GM13976 (cell line): ENCODE measurements around the gene ATF5.
"Not testable (repeated sequence)": the region's sequence is repeated elsewhere in the genome, so short reads cannot be mapped to it uniquely, and the experiment has no call there.

Source experiments
- DNase-seq: peaks from one replicate; pipeline ENCODE4 v3.0.0; 2012; ENCODE audit warnings: low spot score
- CTCF ChIP-seq: IDR thresholded peaks from 2 replicates; pipeline ENCODE4 v1.5.1; 2012; ENCODE audit warnings: borderline replicate concordance, mild to moderate bottlenecking; ENCODE audit not compliant: insufficient read depth; ENCODE audit errors: extremely low read depth, missing control alignments, control extremely low read depth
- in situ Hi-C: fragments of 300-500 bp; cut with MboI; formaldehyde crosslinking; loops from one replicate; pipeline ENCODE4 v1.12.0; 2022; ENCODE audit warnings: low sequenced_read_pairs, mixed read lengths, inconsistent platforms; ENCODE audit not compliant: unreplicated experiment

Gene ATF5

GRCh38 chr19:49953416-49953815, 24.4 kb downstream of the ATF5 start:
- no peak for DNase-seq
- in situ Hi-C loops: no loop called here
- TF ChIP-seq CTCF: no peak

GRCh38 chr19:49954092-49954829, 25.3 kb downstream of the ATF5 start:
- DNase-seq: no peak
- TF ChIP-seq CTCF: no peak

GRCh38 chr19:49954933-49955332, 25.9 kb downstream of the ATF5 start:
- no peak for TF ChIP-seq CTCF
- in situ Hi-C loops: no loop called here
- no peak for DNase-seq

More at GRCh38 chr19:49954092-49954829, 25.3 kb downstream of the ATF5 start:
- in situ Hi-C loops: no loop called here

- no peak for DNase-seq
- TF ChIP-seq CTCF: no peak
- in situ Hi-C loops: no loop called here
These were observed 27.1 kb downstream of the ATF5 start for GRCh38 chr19:49956115-49956495.

GRCh38 chr19:49957262-49957915, 28.4 kb downstream of the ATF5 start:
- TF ChIP-seq CTCF: no peak
- DNase-seq: no peak
- in situ Hi-C loops: no loop called here

DNA sequence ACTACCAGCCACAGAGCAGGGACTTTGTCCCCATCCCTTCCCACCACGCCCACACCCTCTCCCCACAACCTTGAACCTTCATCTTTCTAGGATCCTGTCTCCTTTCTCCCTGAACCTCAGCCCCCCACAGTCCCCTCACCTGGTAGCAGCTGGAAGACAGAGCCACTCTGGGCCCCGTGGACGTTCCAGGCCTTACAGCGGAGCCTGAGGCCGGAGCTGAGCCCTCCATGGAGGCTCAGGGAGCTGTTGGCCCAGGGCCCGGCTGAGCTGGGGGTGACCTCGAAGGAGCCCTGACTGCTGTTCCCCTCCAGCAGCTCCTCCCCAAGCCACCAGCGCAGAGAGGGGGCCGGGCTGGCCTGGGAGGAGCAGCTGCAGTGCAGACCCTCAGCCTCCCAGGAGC, 29.1 kb downstream of the ATF5 start:
- DNase-seq, in situ Hi-C loops: not testable (repeated sequence)

- in situ Hi-C loops, DNase-seq: not testable (repeated sequence)
These were observed 29.6 kb downstream of the ATF5 start for GRCh38 chr19:49958596-49958995.

DNA sequence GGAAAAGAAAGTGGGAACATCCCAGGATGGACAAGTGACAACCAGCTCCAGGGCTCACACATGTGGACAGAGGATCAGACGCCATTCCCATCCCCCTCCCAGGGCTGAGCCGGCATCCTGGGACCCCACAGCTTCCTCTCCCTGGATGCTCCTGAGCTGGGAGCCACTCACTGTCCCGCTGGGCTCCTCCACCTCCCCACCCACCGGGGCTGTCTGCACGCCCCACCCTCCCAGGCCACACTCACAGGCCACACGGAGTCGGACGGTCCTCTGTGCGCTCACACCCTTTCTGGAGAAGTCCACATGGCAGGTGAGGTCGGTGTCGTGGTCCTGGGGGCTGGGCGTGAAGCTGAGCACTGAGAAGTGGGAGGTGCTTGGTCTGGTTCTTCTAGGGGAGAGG, 30.9 kb downstream of the ATF5 start:
- DNase-seq, in situ Hi-C loops: not testable (repeated sequence)

GRCh38 chr19:49960980-49961379, 32.0 kb downstream of the ATF5 start, which contains the start of gene SIGLEC11:
Gene SIGLEC11 (minus strand): TSS chr19:49961172. CDS start chr19:49961081, 91 bp downstream.
- in situ Hi-C loops: not testable (repeated sequence)

More at GRCh38 chr19:49960980-49961379, 32.0 kb downstream of the ATF5 start, which contains the start of gene SIGLEC11:
- not testable (repeated sequence) for DNase-seq
